Measurements from ENCODE around the gene SOS2. TPM values are rescaled to one million over a fixed set of nuclear protein-coding genes. Genes with fewer than 3 reads are reported as not detected.

SOS2 gene
- total and polyA plus RNA-seq, 2 donors (not counting 1 experiment from before 2014, with no cell fraction given), result 16.1 to 23.8 TPM

DNA sequence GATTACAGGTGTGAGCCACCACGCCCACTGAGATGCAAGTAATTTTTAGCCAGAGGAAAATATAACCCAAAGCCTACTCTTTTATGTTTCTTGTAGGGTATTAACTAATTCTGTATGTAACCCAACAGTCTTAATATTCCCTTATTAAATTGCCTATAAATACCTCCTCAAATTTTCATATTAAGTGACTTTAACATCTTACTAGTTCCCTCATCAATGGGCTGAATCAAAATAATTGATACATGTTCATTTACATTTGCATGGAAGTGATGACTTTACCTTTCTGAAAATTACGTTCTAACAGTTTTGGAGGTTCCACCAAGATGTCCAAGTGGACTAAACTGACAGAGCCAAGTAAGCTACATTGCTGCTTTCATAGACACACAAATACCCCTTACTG is 3.1 kb downstream of the SOS2 start:
- Histone ChIP-seq H3K9ac (ENCODE audit: insufficient read depth, low read length) (no peak overlapping the region), H3K4me2 (ENCODE audit: extremely low read depth, insufficient read depth, low read length) (no peak overlapping the region), H3K27ac (ENCODE audit: insufficient read depth, low read length) (no peak overlapping the region), H4K20me1 (ENCODE audit: control insufficient read depth, extremely low read depth, insufficient read depth, low read length) (no peaks in the 10 kb centered on the region), H2AFZ (ENCODE audit: low read length) (no peak overlapping the region), H3K79me2 (ENCODE audit: control insufficient read depth, insufficient read depth, low read length) (peaks cover 60% of the 10 kb centered on the region), H3K36me3 (ENCODE audit: control insufficient read depth, insufficient read depth, low read length) (no peaks in the 10 kb centered on the region), H3K4me1 (ENCODE audit: control insufficient read depth, extremely low read depth, insufficient read depth, low read length) (peaks cover 8% of the 10 kb centered on the region), H3K27me3 (ENCODE audit: control insufficient read depth, insufficient read depth, low read length) (no peaks in the 10 kb centered on the region), H3K9me3 (ENCODE audit: control insufficient read depth, insufficient read depth, low read depth, low read length) (no peaks in the 10 kb centered on the region), H3K4me3 (replicated peaks in 1 of 4; ENCODE audit: control extremely low read depth in 1 of 4, insufficient read depth in 1 of 4, low read depth in 3 of 4, low read length in 4 of 4) (no peak overlapping the region)
- DNase-seq (ENCODE audit: low read depth in 2 of 2), result no peak
- TF ChIP-seq, protein P1, sequence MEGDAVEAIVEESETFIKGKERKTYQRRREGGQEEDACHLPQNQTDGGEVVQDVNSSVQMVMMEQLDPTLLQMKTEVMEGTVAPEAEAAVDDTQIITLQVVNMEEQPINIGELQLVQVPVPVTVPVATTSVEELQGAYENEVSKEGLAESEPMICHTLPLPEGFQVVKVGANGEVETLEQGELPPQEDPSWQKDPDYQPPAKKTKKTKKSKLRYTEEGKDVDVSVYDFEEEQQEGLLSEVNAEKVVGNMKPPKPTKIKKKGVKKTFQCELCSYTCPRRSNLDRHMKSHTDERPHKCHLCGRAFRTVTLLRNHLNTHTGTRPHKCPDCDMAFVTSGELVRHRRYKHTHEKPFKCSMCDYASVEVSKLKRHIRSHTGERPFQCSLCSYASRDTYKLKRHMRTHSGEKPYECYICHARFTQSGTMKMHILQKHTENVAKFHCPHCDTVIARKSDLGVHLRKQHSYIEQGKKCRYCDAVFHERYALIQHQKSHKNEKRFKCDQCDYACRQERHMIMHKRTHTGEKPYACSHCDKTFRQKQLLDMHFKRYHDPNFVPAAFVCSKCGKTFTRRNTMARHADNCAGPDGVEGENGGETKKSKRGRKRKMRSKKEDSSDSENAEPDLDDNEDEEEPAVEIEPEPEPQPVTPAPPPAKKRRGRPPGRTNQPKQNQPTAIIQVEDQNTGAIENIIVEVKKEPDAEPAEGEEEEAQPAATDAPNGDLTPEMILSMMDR (conservative IDR thresholded peaks at IDR 0.05 in 1 of 2, IDR thresholded peaks at IDR 0.05 in 1 of 2; ENCODE audit: low read depth in 1 of 2, low read length in 2 of 2), result no peak
- TF ChIP-seq EZH2 (IDR thresholded peaks at IDR 0.05; ENCODE audit: low read length, missing control alignments), result no peak

DNA sequence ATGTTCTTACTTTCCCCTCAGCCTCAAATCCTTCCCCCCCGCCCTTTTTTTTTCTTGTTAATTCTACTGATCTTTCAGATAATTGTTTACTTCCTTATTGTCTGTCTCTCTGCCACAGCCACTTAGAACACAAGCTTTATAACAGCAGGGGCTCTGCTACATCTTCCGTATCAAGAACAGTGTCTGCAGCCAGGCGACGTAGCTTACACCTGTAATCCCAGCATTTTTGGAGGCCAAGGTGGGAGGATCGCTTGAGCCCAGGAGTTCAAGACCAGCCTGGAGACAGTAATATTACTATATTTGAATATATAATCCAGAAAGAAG is 5.4 kb downstream of the SOS2 start:
- H3K27ac ChIP-seq (ENCODE audit: insufficient read depth, low read length), result peak overlapping the region; percentile 26

DNA sequence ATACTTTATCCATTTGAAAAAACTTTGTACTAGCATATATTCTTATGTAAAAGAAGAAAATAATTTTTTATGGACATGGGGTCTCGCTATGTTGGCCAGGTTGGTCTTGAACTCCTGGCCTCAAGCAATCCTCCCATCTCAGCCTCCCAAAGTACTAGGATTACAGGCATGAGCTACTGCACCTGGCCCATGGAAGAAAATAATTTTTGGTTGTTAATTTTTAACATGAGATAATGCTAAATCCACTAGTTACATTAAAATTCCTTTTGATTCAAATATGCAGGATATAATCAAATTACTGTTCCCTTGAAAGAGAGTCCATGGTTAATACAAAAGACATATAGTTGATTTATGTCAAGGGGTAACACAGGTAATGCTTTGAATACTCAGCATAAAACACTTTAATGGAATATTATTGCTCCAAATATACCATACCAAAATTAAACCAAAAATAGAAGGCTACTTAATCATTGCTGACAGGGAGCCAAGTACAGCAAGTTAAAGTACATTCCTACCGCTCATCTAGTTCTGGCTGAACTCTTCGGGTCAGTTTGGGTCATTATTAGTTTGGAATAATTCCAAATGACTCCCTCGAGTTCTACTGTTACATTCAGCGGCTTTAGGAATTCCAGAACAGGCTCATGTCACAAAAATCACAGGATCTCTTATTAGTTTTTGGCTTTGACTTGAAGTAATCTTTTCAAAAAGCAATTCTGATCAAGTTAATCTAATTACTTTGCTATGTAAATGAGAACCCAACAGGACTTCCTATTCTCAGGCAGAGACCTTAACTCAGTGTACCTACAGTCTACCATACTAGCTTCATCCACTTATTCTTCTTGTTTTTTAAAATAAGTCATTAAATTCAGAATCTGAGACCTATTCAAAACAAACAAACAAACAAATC is 6.1 kb downstream of the SOS2 start:
- Histone ChIP-seq H3K4me3 (replicated peaks in 1 of 4; ENCODE audit: control extremely low read depth in 1 of 4, insufficient read depth in 1 of 4, low read depth in 3 of 4, low read length in 4 of 4) (peak overlapping the region in 2 of 4 experiments; percentile 6 to 19), H4K20me1 (ENCODE audit: control insufficient read depth, extremely low read depth, insufficient read depth, low read length) (no peaks in the 10 kb centered on the region), H3K27me3 (ENCODE audit: control insufficient read depth, insufficient read depth, low read length) (no peaks in the 10 kb centered on the region), H3K9me3 (ENCODE audit: control insufficient read depth, insufficient read depth, low read depth, low read length) (no peaks in the 10 kb centered on the region), H3K27ac (ENCODE audit: insufficient read depth, low read length) (peak overlapping the region; percentile 26), H3K4me1 (ENCODE audit: control insufficient read depth, extremely low read depth, insufficient read depth, low read length) (peaks cover 8% of the 10 kb centered on the region), H3K9ac (ENCODE audit: insufficient read depth, low read length) (no peak overlapping the region), H3K79me2 (ENCODE audit: control insufficient read depth, insufficient read depth, low read length) (peaks cover 75% of the 10 kb centered on the region), H3K36me3 (ENCODE audit: control insufficient read depth, insufficient read depth, low read length) (no peaks in the 10 kb centered on the region), H3K4me2 (ENCODE audit: extremely low read depth, insufficient read depth, low read length) (peak overlapping the region; percentile 46), H2AFZ (ENCODE audit: low read length) (no peak overlapping the region)
- no peak for TF ChIP-seq EZH2 (IDR thresholded peaks at IDR 0.05; ENCODE audit: low read length, missing control alignments)
- TF ChIP-seq, protein P1 (conservative IDR thresholded peaks at IDR 0.05 in 1 of 2, IDR thresholded peaks at IDR 0.05 in 1 of 2; ENCODE audit: low read depth in 1 of 2, low read length in 2 of 2), result no peak
- DNase-seq (ENCODE audit: low read depth in 2 of 2), result peak; percentile 89 to 90

More for the DNA sequence above, 5.4 kb downstream of the SOS2 start:
- H3K9me3 ChIP-seq (ENCODE audit: control insufficient read depth, insufficient read depth, low read depth, low read length), result no peaks in the 10 kb centered on the region
- H3K27me3 ChIP-seq (ENCODE audit: control insufficient read depth, insufficient read depth, low read length), result no peaks in the 10 kb centered on the region
- H3K4me3 ChIP-seq (replicated peaks in 1 of 4; ENCODE audit: control extremely low read depth in 1 of 4, insufficient read depth in 1 of 4, low read depth in 3 of 4, low read length in 4 of 4), result no peak overlapping the region
- peak overlapping the region; percentile 46 for H3K4me2 ChIP-seq (ENCODE audit: extremely low read depth, insufficient read depth, low read length)
- H3K36me3 ChIP-seq (ENCODE audit: control insufficient read depth, insufficient read depth, low read length), result no peaks in the 10 kb centered on the region
- DNase-seq (ENCODE audit: low read depth in 2 of 2), result no peak
- peaks cover 8% of the 10 kb centered on the region for H3K4me1 ChIP-seq (ENCODE audit: control insufficient read depth, extremely low read depth, insufficient read depth, low read length)
- no peaks in the 10 kb centered on the region for H4K20me1 ChIP-seq (ENCODE audit: control insufficient read depth, extremely low read depth, insufficient read depth, low read length)
- no peak overlapping the region for H3K9ac ChIP-seq (ENCODE audit: insufficient read depth, low read length)
- H2AFZ ChIP-seq (ENCODE audit: low read length), result no peak overlapping the region
- no peak for TF ChIP-seq EZH2 (IDR thresholded peaks at IDR 0.05; ENCODE audit: low read length, missing control alignments)
- TF ChIP-seq, protein P1 (conservative IDR thresholded peaks at IDR 0.05 in 1 of 2, IDR thresholded peaks at IDR 0.05 in 1 of 2; ENCODE audit: low read depth in 1 of 2, low read length in 2 of 2), result no peak
- H3K79me2 ChIP-seq (ENCODE audit: control insufficient read depth, insufficient read depth, low read length), result peaks cover 75% of the 10 kb centered on the region
